K562 (cell line): ENCODE measurements around the gene ZNF17. TPM values are rescaled to one million over a fixed set of nuclear protein-coding genes. Genes with fewer than 3 reads are reported as not detected.
A peak's percentile ranks its signal among the peaks of the same experiment; 100 is the strongest.

Experiments
- ATAC-seq: fragments of 200-7000 bp; cut with Tn5 transposase; 3 replicates; pipeline ENCODE4 v1.9.1; 2020; ENCODE audit warnings: moderate library complexity
- BruUV-seq: library from RNA; stranded (reverse); fragments of 400-500 nt; replicated peaks from 2 replicates; lab custom pipeline; 2021; lab: Mats Ljungman, UMichigan
- CTCF ChIA-PET: fragments of 300-600 bp; formaldehyde crosslinking; extraction: SDS; loops from one replicate; lab custom pipeline; 2021; ENCODE audit warnings: low intra/inter-chr PET ratio; lab: Yijun Ruan, JAX
- POLR2A ChIA-PET: fragments of 300-600, 350-650 bp; sonication (Branson Sonifier 250); formaldehyde crosslinking; extraction: SDS; loops from one replicate; lab custom pipeline; 2021; ENCODE audit warnings: antibody characterized with exemption, inconsistent platforms; lab: Yijun Ruan, JAX
- DNase-seq, 4 experiments: peaks; one replicate each; pipeline versions ENCODE4 v3.0.0 to v3.0.0-alpha.2; 2011 to 2018; ENCODE audit warnings: low spot score in 3 of 4, mixed read lengths in 3 of 4; ENCODE audit errors: extremely low read depth in 1 of 4
- FAIRE-seq: peaks from 2 replicates; lab custom pipeline; 2011; peaks lifted over from hg19 to GRCh38; lab: Jason Lieb, UNC
- H2AFZ ChIP-seq: 2 replicates; pipeline ENCODE4 v1.6.0; 2011; ENCODE audit warnings: low read depth, low read length, control low read depth, inconsistent platforms
- H3K27ac ChIP-seq: fragments of 200-600 bp; 3 replicates; pipeline ENCODE4 v1.8.0; 2011; ENCODE audit warnings: low read depth, mild to moderate bottlenecking, control low read depth, inconsistent platforms, low read length, moderate library complexity, mixed read lengths; ENCODE audit errors: extremely low read depth
- H3K27me3 ChIP-seq, 2 experiments: fragments of 300-600 bp in 1 of 2; 2 replicates in 1 of 2; 3 replicates in 1 of 2; pipeline versions ENCODE4 v1.6.0 to v1.8.0; 2011; ENCODE audit warnings: inconsistent platforms in 2 of 2, low read length in 2 of 2, mild to moderate bottlenecking in 1 of 2, mixed read lengths in 1 of 2, moderate library complexity in 1 of 2; ENCODE audit not compliant: control insufficient read depth in 2 of 2, insufficient read depth in 2 of 2
- H3K36me3 ChIP-seq: fragments of 300-600 bp; 3 replicates; pipeline ENCODE4 v1.8.0; 2011; ENCODE audit warnings: mild to moderate bottlenecking, low read length, inconsistent platforms; ENCODE audit not compliant: control insufficient read depth, insufficient read depth
- H3K4me1 ChIP-seq, 2 experiments: fragments of 200-600 bp in 1 of 2; replicated peaks in 1 of 2; 2 replicates in 1 of 2; 3 replicates in 1 of 2; pipeline versions ENCODE4 v1.5.1 to v1.8.0; 2011; ENCODE audit warnings: inconsistent platforms in 2 of 2, low read length in 2 of 2, mild to moderate bottlenecking in 1 of 2, mixed read lengths in 1 of 2, moderate library complexity in 1 of 2; ENCODE audit not compliant: control insufficient read depth in 2 of 2, insufficient read depth in 2 of 2
- H3K4me2 ChIP-seq: 2 replicates; pipeline ENCODE4 v1.6.1; 2011; ENCODE audit warnings: low read length, control low read depth, inconsistent platforms, mixed read lengths; ENCODE audit not compliant: insufficient read depth
- H3K4me3 ChIP-seq: fragments of 200-600 bp; sonication (generic), shearing (Covaris generic); 2 replicates; pipeline ENCODE4 v1.5.1; 2016; ENCODE audit warnings: control low read depth, inconsistent platforms
- H3K79me2 ChIP-seq: fragments of 200-600 bp; 3 replicates; pipeline ENCODE4 v1.8.0; 2011; ENCODE audit warnings: low read length, inconsistent platforms; ENCODE audit not compliant: control insufficient read depth, insufficient read depth
- H3K9ac ChIP-seq, 2 experiments: 2 replicates each; pipeline versions ENCODE4 v1.6.0 to v1.6.1; 2011; ENCODE audit warnings: low read depth in 2 of 2, low read length in 2 of 2, control low read depth in 1 of 2, inconsistent platforms in 1 of 2, mild to moderate bottlenecking in 1 of 2, mixed read lengths in 1 of 2; ENCODE audit not compliant: insufficient read depth in 1 of 2
- H3K9me1 ChIP-seq: one replicate; pipeline ENCODE4 v1.6.0; 2011; ENCODE audit warnings: inconsistent platforms, mild to moderate bottlenecking, low read length, moderate library complexity; ENCODE audit not compliant: control insufficient read depth, insufficient read depth
- H3K9me3 ChIP-seq: replicated peaks from 2 replicates; pipeline ENCODE4 v1.5.1; 2011; ENCODE audit warnings: low read depth, low read length, inconsistent platforms; ENCODE audit not compliant: control insufficient read depth, insufficient read depth
- H4K20me1 ChIP-seq: replicated peaks from 2 replicates; pipeline ENCODE4 v1.6.1; 2011; ENCODE audit warnings: low read length, inconsistent platforms, mixed read lengths; ENCODE audit not compliant: control insufficient read depth, insufficient read depth
- C11orf30 ChIP-seq: fragments of 450-650 bp; IDR thresholded peaks from 2 replicates; pipeline ENCODE4 v1.6.1; 2016; ENCODE audit warnings: low read depth, mild to moderate bottlenecking
- CHD4 ChIP-seq: fragments of 200-600 bp; sonication (generic); IDR thresholded peaks from 3 replicates; pipeline ENCODE4 v1.6.1; 2012; ENCODE audit warnings: low read depth, mild to moderate bottlenecking, mixed read lengths, low read length, inconsistent platforms; ENCODE audit not compliant: insufficient read depth, insufficient replicate concordance, poor library complexity, severe bottlenecking
- ELF1 ChIP-seq: fragments of 200-800 bp; sonication (Bioruptor generic); IDR thresholded peaks from 2 replicates; pipeline ENCODE4 v1.6.1; 2016; ENCODE audit warnings: missing genetic modification characterization, missing compliant biosample characterization
- GABPA ChIP-seq: fragments of 200-800 bp; sonication (Bioruptor generic); conservative IDR thresholded peaks from 2 replicates; pipeline ENCODE4 v1.6.1; 2016; ENCODE audit warnings: low read depth, missing genetic modification characterization, missing compliant biosample characterization
- GTF2E2 ChIP-seq: fragments of 200-800 bp; sonication (Bioruptor generic); IDR thresholded peaks from 2 replicates; pipeline ENCODE4 v1.6.1; 2016; ENCODE audit warnings: missing genetic modification characterization, missing compliant biosample characterization
- HNRNPLL ChIP-seq: fragments of 200-400 bp; formaldehyde crosslinking; IDR thresholded peaks from 2 replicates; pipeline ENCODE4 v1.6.1; 2017; ENCODE audit warnings: low read length, low read depth, mild to moderate bottlenecking; ENCODE audit not compliant: poor library complexity, severe bottlenecking
- JUND ChIP-seq, 2 experiments: IDR thresholded peaks; 2 replicates in 1 of 2; 3 replicates in 1 of 2; pipeline ENCODE4 v1.6.1; 2011; ENCODE audit warnings: borderline replicate concordance in 2 of 2, low read depth in 2 of 2, low read length in 2 of 2, improper control_type of control experiment in 1 of 2, missing biosample characterization in 1 of 2, missing genetic modification characterization in 1 of 2, missing genetic modification reagents in 1 of 2
- KDM4B ChIP-seq, 2 experiments: fragments of 450-650 bp in 1 of 2; sonication (generic) in 1 of 2; IDR thresholded peaks; 2 replicates each; pipeline ENCODE4 v1.6.1; 2016 to 2017; ENCODE audit warnings: borderline replicate concordance in 2 of 2, antibody characterized with exemption in 1 of 2, low read depth in 1 of 2, mild to moderate bottlenecking in 1 of 2
- KDM5B ChIP-seq: fragments of 200-600 bp; sonication (generic); IDR thresholded peaks from 2 replicates; pipeline ENCODE4 v1.6.1; 2012; ENCODE audit warnings: low read depth, mild to moderate bottlenecking, moderate library complexity, low read length, control low read depth, inconsistent platforms; ENCODE audit not compliant: insufficient replicate concordance
- MYNN ChIP-seq, 2 experiments: sonication (generic); formaldehyde crosslinking in 1 of 2; IDR thresholded peaks; 2 replicates each; pipeline versions ENCODE4 v1.5.0 to v1.6.1; 2016 to 2020; ENCODE audit warnings: antibody characterized with exemption in 1 of 2, missing genetic modification reagents in 1 of 2
- NCOA6 ChIP-seq: fragments of 450-650 bp; IDR thresholded peaks from 2 replicates; pipeline ENCODE4 v1.6.1; 2017; ENCODE audit warnings: mild to moderate bottlenecking
- RBFOX2 ChIP-seq: fragments of 200-400 bp; formaldehyde crosslinking; IDR thresholded peaks from 2 replicates; pipeline ENCODE4 v1.6.1; 2017; ENCODE audit warnings: low read depth, mild to moderate bottlenecking, low read length, moderate library complexity
- SMC3 ChIP-seq: conservative IDR thresholded peaks from 2 replicates; pipeline ENCODE4 v1.6.1; 2011; ENCODE audit warnings: low read depth, low read length, improper control_type of control experiment; ENCODE audit not compliant: insufficient read depth
- SRF ChIP-seq, 2 experiments: fragments of 250-450, 450-650 bp in 1 of 2; sonication (Bioruptor Pico) in 1 of 2; sonication (generic) in 1 of 2; formaldehyde crosslinking; IDR thresholded peaks; 2 replicates each; pipeline versions ENCODE4 v1.5.0 to v1.5.1; 2020 to 2022; ENCODE audit warnings: mild to moderate bottlenecking in 1 of 2, missing genetic modification reagents in 1 of 2
- SUPT5H ChIP-seq: fragments of 450-650 bp; IDR thresholded peaks from 2 replicates; pipeline ENCODE4 v1.6.1; 2016
- WGBS: fragments of 100-300 bp; shearing (Covaris generic); methylation state at CpG from one replicate; pipeline ENCODE4 v1.1.6; 2016; ENCODE audit warnings: low coverage, mixed read lengths; ENCODE audit not compliant: insufficient coverage; ENCODE audit errors: missing lambda C conversion rate; 5-methylcytosine and 5-hydroxymethylcytosine counted together
- in situ Hi-C: fragments of 300-500 bp; cut with MboI; formaldehyde crosslinking; loops from 4 replicates; pipeline ENCODE4 v1.15.0; 2018; ENCODE audit warnings: inconsistent platforms, mixed read lengths
- intact Hi-C: fragments of 100-400 bp; cut with micrococcal nuclease; formaldehyde crosslinking; loops from 2 replicates; pipeline ENCODE4 v1.14.2; 2022
- polyA plus RNA-seq, 8 experiments: library from polyadenylated mRNA; depleted of rRNA in 4 of 8; stranded (reverse) in 5 of 8; unstranded in 3 of 8; fragments of >200 nt; fragmentation: Nextera tagmentation in 2 of 8; fragmentation: Illumina TruSeq in 1 of 8; extraction: Ambion mirVana in 2 of 8; extraction: Trizol in 1 of 8; gene quantifications; 2 replicates each; pipeline versions ENCODE4 v1.2.1 to v1.2.3, GENCODE V29; 2011 to 2014; ENCODE audit warnings: inconsistent platforms in 1 of 8, missing spikeins in 1 of 8
- total RNA-seq, 7 experiments: library from RNA; depleted of rRNA in 6 of 7; stranded (reverse); fragments of >200 nt in 6 of 7; fragmentation: Illumina TruSeq in 2 of 7; extraction: Trizol in 2 of 7; gene quantifications; 2 replicates each; pipeline versions ENCODE4 v1.2.1 to v1.2.3, GENCODE V29; 2011 to 2021; ENCODE audit warnings: low replicate concordance in 1 of 7
- TF ChIP-seq, protein P1 (sequence below), 3 experiments: fragments of 200-800 bp in 1 of 3; fragments of 250-450 bp in 1 of 3; fragments of 450-650 bp in 1 of 3; sonication (Bioruptor Pico) in 1 of 3; sonication (Bioruptor generic) in 1 of 3; formaldehyde crosslinking in 1 of 3; IDR thresholded peaks; 2 replicates each; pipeline versions ENCODE4 v1.6.1 to v1.8.0; 2016 to 2022; ENCODE audit warnings: mild to moderate bottlenecking in 2 of 3, missing genetic modification characterization in 2 of 3, missing compliant biosample characterization in 1 of 3, moderate library complexity in 1 of 3

ZNF17 gene
- total and polyA plus RNA-seq, 9 of the 15 experiments (the other 6 are each of a cell fraction or from before 2014, with no cell fraction given) = 5.3 to 8.6 (median 6.5) TPM

- in situ Hi-C loops = no loop called here
- Histone ChIP-seq H3K27me3 (no peaks in the 10 kb centered on the region), H3K27ac (peak within 1 kb of the TSS; percentile 78), H4K20me1 (no peaks in the 10 kb centered on the region), H3K4me2 (peak within 1 kb of the TSS; percentile 83), H3K9me1 (no peaks in the 10 kb centered on the region), H3K4me3 (peak within 1 kb of the TSS; percentile 50), H3K4me1 (peaks cover 0 to 5% of the 10 kb centered on the region in 2 experiments; a peak in 1 of 5 replicates), H3K79me2 (no peaks in the 10 kb centered on the region), H3K9ac (peak within 1 kb of the TSS; percentile 56 to 79), H3K36me3 (no peaks in the 10 kb centered on the region), H2AFZ (peak within 1 kb of the TSS; percentile 77), H3K9me3 (peaks cover 4% of the 10 kb centered on the region; the same call in 1 of the 2 replicates)
- intact Hi-C loops = no loop called here
- POLR2A ChIA-PET = interaction anchor here (0.7 kb wide), 1 partner anchor 26 kb away, joined by 4 read pairs; the partner anchor contains the start of gene ZNF548
- DNase-seq (peak; percentile 74 to 90 (median 78)), FAIRE-seq (peak; percentile 97), ATAC-seq (peak; percentile 98)
- WGBS = 9% methylated on average over 36 of the region's 47 CpGs
- BruUV-seq = no TSS peak
- CTCF ChIA-PET = no interaction called here
- TF ChIP-seq ELF1 (tag) = peak; percentile 63; the same call in 1 of the 2 replicates
- peak; percentile 73 for TF ChIP-seq RBFOX2
- peak; percentile 35 for TF ChIP-seq HNRNPLL
- 0 out of 2 replicates have a peak, but pooled peaks have one; percentile 12 for TF ChIP-seq SMC3
- peak; percentile 61 to 95; a peak in 3 of 4 replicates for TF ChIP-seq SRF (CRISPR knock-in tag; IDR thresholded peaks at IDR 0.05)
- peak; percentile 84 for TF ChIP-seq JUND (IDR thresholded peaks at IDR 0.05; ENCODE audit: borderline replicate concordance, low read depth, low read length)
- TF ChIP-seq JUND (tag; IDR thresholded peaks at IDR 0.05; ENCODE audit: borderline replicate concordance, low read depth, low read length) = peak; percentile 68; the same call in 1 of the 3 replicates
- peak; percentile 56 for TF ChIP-seq KDM5B
- TF ChIP-seq, protein P1, sequence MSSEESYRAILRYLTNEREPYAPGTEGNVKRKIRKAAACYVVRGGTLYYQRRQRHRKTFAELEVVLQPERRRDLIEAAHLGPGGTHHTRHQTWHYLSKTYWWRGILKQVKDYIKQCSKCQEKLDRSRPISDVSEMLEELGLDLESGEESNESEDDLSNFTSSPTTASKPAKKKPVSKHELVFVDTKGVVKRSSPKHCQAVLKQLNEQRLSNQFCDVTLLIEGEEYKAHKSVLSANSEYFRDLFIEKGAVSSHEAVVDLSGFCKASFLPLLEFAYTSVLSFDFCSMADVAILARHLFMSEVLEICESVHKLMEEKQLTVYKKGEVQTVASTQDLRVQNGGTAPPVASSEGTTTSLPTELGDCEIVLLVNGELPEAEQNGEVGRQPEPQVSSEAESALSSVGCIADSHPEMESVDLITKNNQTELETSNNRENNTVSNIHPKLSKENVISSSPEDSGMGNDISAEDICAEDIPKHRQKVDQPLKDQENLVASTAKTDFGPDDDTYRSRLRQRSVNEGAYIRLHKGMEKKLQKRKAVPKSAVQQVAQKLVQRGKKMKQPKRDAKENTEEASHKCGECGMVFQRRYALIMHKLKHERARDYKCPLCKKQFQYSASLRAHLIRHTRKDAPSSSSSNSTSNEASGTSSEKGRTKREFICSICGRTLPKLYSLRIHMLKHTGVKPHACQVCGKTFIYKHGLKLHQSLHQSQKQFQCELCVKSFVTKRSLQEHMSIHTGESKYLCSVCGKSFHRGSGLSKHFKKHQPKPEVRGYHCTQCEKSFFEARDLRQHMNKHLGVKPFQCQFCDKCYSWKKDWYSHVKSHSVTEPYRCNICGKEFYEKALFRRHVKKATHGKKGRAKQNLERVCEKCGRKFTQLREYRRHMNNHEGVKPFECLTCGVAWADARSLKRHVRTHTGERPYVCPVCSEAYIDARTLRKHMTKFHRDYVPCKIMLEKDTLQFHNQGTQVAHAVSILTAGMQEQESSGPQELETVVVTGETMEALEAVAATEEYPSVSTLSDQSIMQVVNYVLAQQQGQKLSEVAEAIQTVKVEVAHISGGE (CRISPR knock-in tag; IDR thresholded peaks at IDR 0.05) = peak in 1 of 3 experiments; percentile 36; a peak in 1 of 6 replicates
- TF ChIP-seq MYNN (IDR thresholded peaks at IDR 0.05) = no peak
- no peak for TF ChIP-seq MYNN (CRISPR knock-in tag; IDR thresholded peaks at IDR 0.05)
- 0 out of 2 replicates have a peak, but pooled peaks have one; percentile 47 for TF ChIP-seq GTF2E2 (tag)
- peak; percentile 93 for TF ChIP-seq GABPA (tag)
- TF ChIP-seq C11orf30 = peak; percentile 48; the same call in 1 of the 2 replicates
- peak; percentile 96 for TF ChIP-seq NCOA6
- TF ChIP-seq CHD4 = no peak
- TF ChIP-seq SUPT5H = 0 out of 2 replicates have a peak, but pooled peaks have one; percentile 54
- TF ChIP-seq KDM4B (IDR thresholded peaks at IDR 0.05; ENCODE audit: borderline replicate concordance in 2 of 2, low read depth in 1 of 2) = no peak
Observed at GRCh38 chr19:57362997-57363687, 47.8 kb upstream of the ZNF17 start, which contains the start of the genes TRAPPC2B and ZNF547. TSS of gene TRAPPC2B (plus strand) at chr19:57363551. CDS start at chr19:57364834, 1,283 bp downstream. TSS of gene ZNF547 (plus strand) at chr19:57363551. CDS start at chr19:57368556, 5,005 bp downstream.
